DND-41 (cell line): ENCODE data around the gene SSX2IP.

Experiments used
- CTCF ChIP-seq: IDR thresholded peaks from 2 replicates; pipeline ENCODE4 v1.5.1; 2012; ENCODE audit warnings: borderline replicate concordance, low read length, moderate library complexity, mild to moderate bottlenecking; ENCODE audit not compliant: poor library complexity, severe bottlenecking; ENCODE audit errors: extremely low read depth
- EZH2 ChIP-seq: IDR thresholded peaks from 3 replicates; pipeline ENCODE4 v1.6.1; 2012; ENCODE audit warnings: borderline replicate concordance, low read depth, mild to moderate bottlenecking, moderate library complexity, low read length, inconsistent platforms; ENCODE audit not compliant: severe bottlenecking

GRCh38 chr1:84702143-84702542, 11.9 kb upstream of the SSX2IP start:
- no peak for TF ChIP-seq CTCF
- no peak for TF ChIP-seq EZH2
